GM12891 (cell line): Measurements from ENCODE around the gene ANXA5.

Source experiments
- DNase-seq: peaks from one replicate; pipeline ENCODE4 v3.0.0; 2011; ENCODE audit warnings: low spot score; ENCODE audit not compliant: insufficient read length
- FAIRE-seq: peaks from 2 replicates; lab custom pipeline; 2011; peaks lifted over from hg19 to GRCh38; lab: Jason Lieb, UNC
- PAX5 ChIP-seq: IDR thresholded peaks from 2 replicates; pipeline ENCODE4 v1.6.1; 2011; ENCODE audit warnings: low read length, moderate library complexity, mild to moderate bottlenecking; ENCODE audit not compliant: insufficient read depth, severe bottlenecking
- POLR2A ChIP-seq: IDR thresholded peaks from 2 replicates; pipeline ENCODE4 v1.6.1; 2011; ENCODE audit warnings: low read depth, low read length, control low read depth
- POLR2AphosphoS5 ChIP-seq: IDR thresholded peaks from 2 replicates; pipeline ENCODE4 v1.6.1; 2011; ENCODE audit warnings: low read depth, low read length, control low read depth
- POU2F2 ChIP-seq: IDR thresholded peaks from 2 replicates; pipeline ENCODE4 v1.6.1; 2011; ENCODE audit warnings: low read depth, mild to moderate bottlenecking, control low read depth, low read length, moderate library complexity
- SPI1 ChIP-seq: IDR thresholded peaks from 2 replicates; pipeline ENCODE4 v1.6.1; 2011; ENCODE audit warnings: low read depth, low read length, control low read depth
- TAF1 ChIP-seq: IDR thresholded peaks from 2 replicates; pipeline ENCODE4 v1.6.1; 2011; ENCODE audit warnings: low read depth, low read length, control low read depth

ANXA5 gene

DNA sequence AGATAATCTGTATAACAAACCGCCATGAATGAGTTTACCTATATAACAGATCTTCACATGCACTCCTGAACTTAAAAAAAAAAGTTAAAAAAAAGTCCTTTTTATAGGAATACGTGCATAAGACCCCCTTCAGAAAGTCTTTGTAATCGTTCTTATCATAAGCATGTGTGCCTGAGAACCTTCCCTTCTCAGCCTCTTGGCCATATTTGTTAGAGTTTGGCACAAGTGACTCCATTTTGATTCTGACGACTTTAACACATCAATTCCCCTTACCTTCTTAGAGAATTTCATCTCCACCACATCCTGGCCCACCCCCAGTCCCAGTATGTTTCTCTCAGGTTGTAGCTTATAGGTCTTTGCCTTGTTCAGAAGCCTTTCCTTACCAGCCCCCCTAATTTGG is 16.0 kb upstream of the ANXA5 start:
- TF ChIP-seq SPI1 (no peak), POU2F2 (no peak), PAX5 (no peak), TAF1 (no peak), POLR2AphosphoS5 (no peak), POLR2A (no peak)
- FAIRE-seq (no peak), DNase-seq (no peak)

DNA sequence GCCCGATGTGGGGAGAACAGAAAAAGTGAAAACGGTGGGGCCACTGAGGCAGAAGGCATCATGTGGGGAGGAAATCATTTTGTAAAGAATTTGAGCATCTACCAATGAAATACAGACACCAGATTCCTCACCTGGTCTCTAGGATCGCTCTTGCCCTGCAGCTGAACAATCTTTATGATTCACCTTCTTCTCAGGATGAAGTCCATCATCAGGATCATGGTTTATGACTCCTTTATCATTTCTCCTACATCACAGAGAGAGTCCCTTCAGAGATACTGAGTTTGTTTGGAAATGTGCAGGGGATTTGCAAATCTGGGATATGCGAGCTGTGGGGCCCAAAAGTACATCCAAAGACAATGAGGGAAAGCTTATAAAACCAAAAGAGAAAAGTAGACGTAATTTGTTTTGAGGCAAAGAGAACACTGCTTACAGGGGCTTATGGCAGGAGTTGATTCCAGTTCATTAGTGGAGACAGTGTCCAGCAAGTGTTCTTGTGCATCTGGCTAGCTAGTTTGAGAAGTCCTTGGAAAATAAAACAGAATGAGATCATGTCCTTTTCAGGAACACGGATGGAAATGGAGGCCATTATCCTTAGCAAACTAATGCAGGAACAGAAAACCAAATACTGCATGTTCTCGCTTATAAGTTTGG is 15.3 kb upstream of the ANXA5 start:
- DNase-seq (no peak), FAIRE-seq (peak; percentile 79)
- TF ChIP-seq SPI1: no peak
- TF ChIP-seq POU2F2: no peak
- no peak for TF ChIP-seq POLR2AphosphoS5
- TF ChIP-seq POLR2A: no peak
- TF ChIP-seq TAF1: no peak
- no peak for TF ChIP-seq PAX5

DNA sequence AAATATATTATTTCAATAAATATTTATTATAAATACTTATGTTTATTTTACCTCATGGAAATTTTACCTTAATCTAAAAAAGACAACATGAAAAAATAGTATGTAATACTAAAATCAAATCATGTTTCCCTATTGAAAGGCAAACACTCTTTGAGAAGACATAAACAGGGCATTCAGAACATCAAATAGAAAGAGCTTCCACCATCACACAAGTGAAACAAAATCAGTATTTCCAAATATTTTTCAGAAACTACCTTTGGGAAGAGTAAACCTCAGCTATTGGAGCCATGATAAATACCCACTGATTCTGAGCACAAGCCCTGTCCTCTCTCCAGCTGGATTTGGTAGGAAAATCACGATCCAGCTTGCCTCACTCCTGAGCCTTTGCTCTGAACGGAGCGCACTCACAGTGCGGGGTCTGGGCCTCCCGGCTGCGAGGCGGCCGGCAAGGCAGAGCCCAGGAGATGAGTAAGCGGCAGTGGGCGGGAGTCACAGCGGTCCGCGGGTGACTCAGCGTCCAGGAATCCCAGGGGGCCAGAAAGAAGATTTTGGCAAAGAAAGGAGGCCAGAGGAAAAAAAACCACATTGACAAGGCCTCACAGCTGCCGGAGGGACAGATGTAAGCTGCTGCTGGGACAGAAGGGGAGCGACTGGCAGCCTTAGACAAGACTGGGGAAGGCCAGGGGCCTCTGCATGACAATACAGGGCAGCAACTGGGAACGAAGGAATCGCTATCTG is 14.7 kb upstream of the ANXA5 start:
- TF ChIP-seq PAX5 (no peak), SPI1 (no peak), POU2F2 (no peak), TAF1 (no peak), POLR2A (no peak), POLR2AphosphoS5 (no peak)
- DNase-seq (no peak), FAIRE-seq (peak; percentile 80)

DNA sequence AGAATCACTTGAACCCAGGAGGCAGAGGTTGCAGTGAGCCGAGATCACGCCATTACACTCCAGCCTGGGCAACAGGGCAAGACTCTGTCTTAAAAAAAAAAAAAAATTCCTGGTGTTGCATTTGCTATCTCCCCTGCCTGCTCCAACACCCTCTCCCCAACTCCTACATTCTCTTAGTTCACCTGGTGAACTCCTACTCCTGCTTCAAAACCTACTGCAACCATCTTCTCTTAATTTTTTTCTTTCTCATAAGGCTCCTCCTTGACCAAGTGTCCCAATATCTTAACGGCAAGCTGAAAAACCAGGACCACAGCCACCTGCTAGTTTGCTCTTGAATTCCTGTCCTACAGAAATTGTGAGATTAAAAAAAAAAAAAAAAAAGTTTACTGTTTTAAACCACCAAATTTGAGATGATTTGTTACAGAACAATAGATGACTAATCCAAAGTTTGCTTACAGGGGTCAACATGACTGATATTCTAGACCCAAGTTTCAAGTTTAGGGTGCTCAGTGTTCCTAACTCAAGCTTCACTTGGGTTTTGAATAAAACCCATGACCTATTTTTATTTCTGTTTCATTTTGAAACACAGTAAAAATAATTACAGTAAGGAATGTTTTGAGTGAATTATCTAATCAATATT is 13.1 kb upstream of the ANXA5 start:
- TF ChIP-seq PAX5: no peak
- TF ChIP-seq POU2F2: no peak
- TF ChIP-seq SPI1: no peak
- no peak for TF ChIP-seq TAF1
- TF ChIP-seq POLR2A: no peak
- TF ChIP-seq POLR2AphosphoS5: no peak
- DNase-seq (no peak), FAIRE-seq (no peak)

DNA sequence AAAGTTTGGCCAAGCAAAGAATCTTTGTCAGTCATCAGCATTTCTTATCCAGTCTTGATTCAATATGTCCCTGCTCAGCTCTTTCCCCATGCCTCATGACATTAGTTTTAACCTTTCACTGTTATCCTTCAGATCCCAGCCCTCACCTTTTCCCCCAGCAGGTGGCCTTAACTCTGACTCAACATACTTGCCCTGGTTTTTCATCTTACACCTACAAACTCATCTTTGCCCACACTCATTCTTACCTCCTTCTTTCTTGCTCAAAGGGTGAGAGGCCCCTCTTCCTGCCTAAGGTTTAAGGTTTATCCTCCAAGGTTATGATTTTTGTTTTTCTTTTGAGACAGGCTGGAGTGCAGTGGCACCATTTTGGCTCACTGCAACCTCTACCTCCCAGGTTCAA is 10.6 kb upstream of the ANXA5 start:
- no peak for FAIRE-seq
- DNase-seq: no peak
- no peak for TF ChIP-seq TAF1
- TF ChIP-seq PAX5: no peak
- TF ChIP-seq POLR2A: no peak
- no peak for TF ChIP-seq SPI1
- no peak for TF ChIP-seq POU2F2
- no peak for TF ChIP-seq POLR2AphosphoS5

DNA sequence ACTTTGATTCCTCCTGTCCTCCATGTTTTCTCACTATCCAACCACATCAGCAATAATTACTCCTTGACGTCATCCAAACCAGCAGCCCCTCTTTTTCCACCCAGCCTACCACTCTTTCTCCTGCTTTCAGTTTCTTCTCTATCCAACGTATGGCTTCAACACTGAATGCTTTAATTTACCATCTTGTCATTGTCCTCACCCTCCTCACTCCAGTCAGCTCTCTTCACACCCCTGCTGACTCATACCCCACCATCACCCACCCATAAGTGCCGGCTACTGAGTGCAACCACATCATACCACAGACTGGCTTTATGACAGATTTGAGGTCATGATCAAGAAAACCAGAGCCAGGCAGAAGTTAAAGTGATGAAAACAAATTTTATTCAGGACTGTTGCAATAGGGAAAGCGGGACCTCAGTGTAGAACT is 9.8 kb upstream of the ANXA5 start:
- no peak for DNase-seq
- TF ChIP-seq POU2F2 (no peak), PAX5 (no peak), TAF1 (no peak), SPI1 (no peak), POLR2AphosphoS5 (no peak), POLR2A (no peak)

DNA sequence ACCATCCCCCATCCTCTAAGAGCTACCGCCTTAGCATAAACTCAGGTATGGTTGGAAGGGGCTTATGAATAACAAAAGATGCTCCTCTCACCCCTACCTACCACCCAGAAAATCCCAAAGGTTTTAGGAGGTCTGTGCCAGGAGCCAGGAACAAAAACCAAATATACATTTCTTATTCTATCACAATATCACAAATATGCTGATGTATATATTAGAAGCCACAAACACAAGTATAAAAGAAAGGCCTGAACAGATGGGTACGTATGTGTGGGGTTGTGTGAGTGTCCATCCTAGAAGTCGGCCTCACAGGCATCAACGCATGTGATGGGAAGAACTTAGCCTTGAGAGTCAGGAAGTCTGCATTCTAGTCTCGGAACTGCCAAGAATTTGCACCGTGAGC is 8.7 kb upstream of the ANXA5 start:
- DNase-seq: no peak
- FAIRE-seq: no peak
- TF ChIP-seq POLR2A (no peak), TAF1 (no peak), POU2F2 (no peak), SPI1 (no peak), POLR2AphosphoS5 (no peak), PAX5 (no peak)

More for the DNA sequence above, 9.8 kb upstream of the ANXA5 start:
- no peak for FAIRE-seq

DNA sequence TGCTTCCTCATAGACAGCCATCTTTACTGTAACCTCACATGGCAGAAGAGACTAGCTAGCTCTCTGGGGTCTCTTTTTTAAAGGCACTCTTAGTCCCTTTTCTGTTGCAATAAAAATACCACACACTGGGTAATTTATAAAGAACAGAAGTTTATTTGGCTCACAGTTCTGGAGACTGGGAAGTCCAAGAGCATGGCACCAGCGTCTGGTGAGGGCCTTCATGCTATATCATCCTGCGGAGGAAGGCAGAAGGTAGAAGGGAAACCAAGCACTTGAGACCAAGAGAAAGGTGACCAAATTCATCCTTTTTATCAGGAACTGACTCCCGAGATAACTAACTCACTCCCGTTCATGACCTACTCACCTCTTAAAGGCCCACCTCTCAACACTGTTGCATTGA is 5.4 kb upstream of the ANXA5 start:
- no peak for DNase-seq
- no peak for TF ChIP-seq POLR2A
- TF ChIP-seq SPI1: no peak
- no peak for TF ChIP-seq PAX5
- TF ChIP-seq TAF1: no peak
- peak; percentile 35 for FAIRE-seq

DNA sequence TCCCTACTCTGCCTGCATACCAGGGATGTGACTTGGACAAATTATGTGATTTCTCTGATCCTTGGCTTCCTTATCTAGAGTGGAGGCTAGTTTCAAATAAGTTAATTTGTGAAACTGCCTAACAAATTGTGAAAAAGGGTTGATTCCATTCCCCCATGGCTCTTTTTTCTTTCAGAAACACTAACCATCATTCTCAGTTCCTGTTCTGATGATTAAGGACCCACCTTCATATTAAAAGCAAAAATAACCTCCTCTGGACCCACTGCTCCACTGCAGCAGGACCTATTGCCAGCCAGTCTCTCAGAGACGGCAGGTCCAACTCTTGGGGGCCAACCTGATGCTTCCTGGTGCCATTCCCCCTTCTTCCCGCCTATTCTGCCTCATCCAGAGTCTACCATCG is 4.5 kb upstream of the ANXA5 start:
- FAIRE-seq (no peak), DNase-seq (no peak)
- peak; percentile 87 for TF ChIP-seq SPI1
- TF ChIP-seq PAX5: no peak
